Testis (tissue), 3 donors: ENCODE data around the gene RRP12. TPM values are rescaled to one million over a fixed set of nuclear protein-coding genes. Genes with fewer than 3 reads are reported as not detected.

Experiments used
- DNase-seq: peaks from one replicate; pipeline ENCODE4 v3.0.0-alpha.2; 2019
- H3K27ac ChIP-seq, 2 donors: fragments of 200-600 bp; sonication (generic); one replicate each; pipeline ENCODE4 v1.5.1; 2019
- H3K27me3 ChIP-seq: fragments of 200-600 bp; sonication (generic); one replicate; pipeline ENCODE4 v1.5.1; 2019
- H3K36me3 ChIP-seq: fragments of 200-600 bp; sonication (generic); one replicate; pipeline ENCODE4 v1.5.1; 2017; ENCODE audit warnings: low read depth; ENCODE audit errors: missing control alignments
- H3K4me1 ChIP-seq: fragments of 200-600 bp; sonication (generic); one replicate; pipeline ENCODE4 v1.5.1; 2019
- H3K4me3 ChIP-seq, 2 donors: fragments of 200-600 bp; sonication (generic); one replicate each; pipeline ENCODE4 v1.5.1; 2017 to 2019
- H3K9me3 ChIP-seq: fragments of 200-600 bp; sonication (generic); one replicate; pipeline ENCODE4 v1.5.1; 2017
- CTCF ChIP-seq, 3 experiments: fragments of 450-650 bp in 2 of 3; fragments of 200-600 bp in 1 of 3; sonication (generic) in 1 of 3; IDR thresholded peaks; one replicate each; pipeline ENCODE4 v1.5.1; 2016 to 2019; ENCODE audit warnings: antibody characterized with exemption in 3 of 3, mild to moderate bottlenecking in 2 of 3, moderate library complexity in 1 of 3
- POLR2A ChIP-seq: fragments of 450-650 bp; IDR thresholded peaks from one replicate; pipeline ENCODE4 v1.6.1; 2017; ENCODE audit warnings: antibody characterized with exemption, mild to moderate bottlenecking, moderate library complexity
- WGBS, 2 donors: methylation state at CpG; one replicate each; pipeline ENCODE4 v1.1.5; 2018; 5-methylcytosine and 5-hydroxymethylcytosine counted together
- intact Hi-C: fragments of 100-400 bp; cut with DNase I; formaldehyde crosslinking; loops from one replicate; pipeline ENCODE4 v1.15.1; 2023; ENCODE audit warnings: low total_unique reads
- polyA plus RNA-seq: library from polyadenylated mRNA; stranded (reverse); fragments of 350-450 nt; fragmentation: Illumina TruSeq; extraction: RNeasy Lipid Tissue Mini Kit (QIAGEN cat#74804); gene quantifications from one replicate; pipeline ENCODE4 v1.2.3, GENCODE V29; 2014; ENCODE audit warnings: low read depth, low replicate concordance; ENCODE audit not compliant: insufficient read depth
- total RNA-seq, 2 donors: library from RNA; depleted of rRNA; stranded (reverse); fragments of >200 nt; gene quantifications; one replicate each; pipeline ENCODE4 v1.2.3, GENCODE V29; 2016

RRP12 gene
- total and polyA plus RNA-seq, 3 donors from 2014 or later: 38.1 to 54.6 (median 53.5) TPM

- Histone ChIP-seq H3K27ac (no peak overlapping the region), H3K9me3 (no peaks in the 10 kb centered on the region), H3K36me3 (no peaks in the 10 kb centered on the region), H3K27me3 (no peaks in the 10 kb centered on the region), H3K4me1 (no peaks in the 10 kb centered on the region), H3K4me3 (no peak overlapping the region)
- intact Hi-C loops: no loop called here
- WGBS, 2 donors: 85 to 89% methylated on average over 19 of the region's 19 CpGs
- DNase-seq: no peak
- no peak for TF ChIP-seq CTCF (IDR thresholded peaks at IDR 0.05)
- no peak for TF ChIP-seq POLR2A
These were observed 35.3 kb downstream of the RRP12 start for GRCh38 chr10:97365761-97366351.

- no peak overlapping the region for H3K27ac ChIP-seq
- no peaks in the 10 kb centered on the region for H3K9me3 ChIP-seq
- TF ChIP-seq POLR2A: no peak
- no peak for TF ChIP-seq CTCF (IDR thresholded peaks at IDR 0.05)
- no peak overlapping the region for H3K4me3 ChIP-seq
- H3K4me1 ChIP-seq: no peaks in the 10 kb centered on the region
- DNase-seq: no peak
- intact Hi-C loops: no loop called here
- no peaks in the 10 kb centered on the region for H3K36me3 ChIP-seq
- 80 to 93% methylated on average over 2 to 4 of the region's 4 CpGs for WGBS, 2 donors
- H3K27me3 ChIP-seq: no peaks in the 10 kb centered on the region
These were observed 38.1 kb downstream of the RRP12 start for GRCh38 chr10:97363071-97363470.

GRCh38 chr10:97362310-97363033, 38.7 kb downstream of the RRP12 start:
- Histone ChIP-seq H3K9me3 (no peaks in the 10 kb centered on the region), H3K27ac (no peak overlapping the region), H3K27me3 (no peaks in the 10 kb centered on the region), H3K36me3 (no peaks in the 10 kb centered on the region), H3K4me3 (no peak overlapping the region), H3K4me1 (no peaks in the 10 kb centered on the region)
- WGBS, 2 donors: 82 to 87% methylated on average over 9 to 11 of the region's 11 CpGs
- TF ChIP-seq POLR2A (no peak), CTCF (IDR thresholded peaks at IDR 0.05) (no peak)
- no peak for DNase-seq
- intact Hi-C loops: no loop called here

- intact Hi-C loops: no loop called here
- Histone ChIP-seq H3K4me3 (no peak overlapping the region), H3K27me3 (no peaks in the 10 kb centered on the region), H3K4me1 (no peaks in the 10 kb centered on the region), H3K27ac (no peak overlapping the region), H3K36me3 (no peaks in the 10 kb centered on the region), H3K9me3 (no peaks in the 10 kb centered on the region)
- DNase-seq: no peak
- WGBS, 2 donors: 82 to 91% methylated on average over 8 to 11 of the region's 11 CpGs
- no peak for TF ChIP-seq CTCF (IDR thresholded peaks at IDR 0.05)
These were observed 39.6 kb downstream of the RRP12 start for GRCh38 chr10:97361537-97361901.
